ENCODE data around the gene EPOP.

The EPOP gene

DNA sequence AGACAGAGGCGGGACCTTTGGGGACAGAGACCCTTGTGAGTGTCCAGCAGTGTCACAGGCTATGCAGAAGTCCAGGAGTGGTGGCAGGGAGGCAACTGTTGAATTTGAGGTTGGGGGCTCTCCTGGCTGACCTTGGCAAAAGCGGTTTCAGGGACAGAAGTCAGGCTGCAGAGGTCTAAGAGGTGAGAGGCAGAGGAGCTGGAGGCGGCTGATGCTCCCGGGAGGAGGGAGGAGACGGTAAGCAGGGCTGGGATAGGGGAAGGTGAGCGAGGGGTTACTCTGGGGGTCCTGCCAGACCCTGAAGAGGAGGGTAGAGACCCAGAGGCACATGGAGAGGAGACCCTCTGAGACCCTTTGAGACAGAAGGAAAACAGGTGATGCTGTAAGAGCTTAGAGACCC is 5.2 kb downstream of the EPOP start:
- Histone ChIP-seq H3K9me3 (ENCODE audit: control insufficient read depth, low read length) (no peaks in the 10 kb centered on the region), H3K27ac (no peak overlapping the region), H3K36me3 (ENCODE audit: control insufficient read depth, insufficient read depth, low read length) (no peaks in the 10 kb centered on the region), H3K79me2 (no peaks in the 10 kb centered on the region), H3K4me1 (no peaks in the 10 kb centered on the region), H2AFZ (no peak overlapping the region), H3K27me3 (ENCODE audit: control insufficient read depth, insufficient read depth, low read length) (no peaks in the 10 kb centered on the region), H3K4me2 (ENCODE audit: low read length) (no peak overlapping the region), H3K4me3 (ENCODE audit: low read depth, low read length) (no peak overlapping the region), H3K9ac (no peak overlapping the region)
- TF ChIP-seq, protein P1, sequence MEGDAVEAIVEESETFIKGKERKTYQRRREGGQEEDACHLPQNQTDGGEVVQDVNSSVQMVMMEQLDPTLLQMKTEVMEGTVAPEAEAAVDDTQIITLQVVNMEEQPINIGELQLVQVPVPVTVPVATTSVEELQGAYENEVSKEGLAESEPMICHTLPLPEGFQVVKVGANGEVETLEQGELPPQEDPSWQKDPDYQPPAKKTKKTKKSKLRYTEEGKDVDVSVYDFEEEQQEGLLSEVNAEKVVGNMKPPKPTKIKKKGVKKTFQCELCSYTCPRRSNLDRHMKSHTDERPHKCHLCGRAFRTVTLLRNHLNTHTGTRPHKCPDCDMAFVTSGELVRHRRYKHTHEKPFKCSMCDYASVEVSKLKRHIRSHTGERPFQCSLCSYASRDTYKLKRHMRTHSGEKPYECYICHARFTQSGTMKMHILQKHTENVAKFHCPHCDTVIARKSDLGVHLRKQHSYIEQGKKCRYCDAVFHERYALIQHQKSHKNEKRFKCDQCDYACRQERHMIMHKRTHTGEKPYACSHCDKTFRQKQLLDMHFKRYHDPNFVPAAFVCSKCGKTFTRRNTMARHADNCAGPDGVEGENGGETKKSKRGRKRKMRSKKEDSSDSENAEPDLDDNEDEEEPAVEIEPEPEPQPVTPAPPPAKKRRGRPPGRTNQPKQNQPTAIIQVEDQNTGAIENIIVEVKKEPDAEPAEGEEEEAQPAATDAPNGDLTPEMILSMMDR (IDR thresholded peaks at IDR 0.05): no peak

DNA sequence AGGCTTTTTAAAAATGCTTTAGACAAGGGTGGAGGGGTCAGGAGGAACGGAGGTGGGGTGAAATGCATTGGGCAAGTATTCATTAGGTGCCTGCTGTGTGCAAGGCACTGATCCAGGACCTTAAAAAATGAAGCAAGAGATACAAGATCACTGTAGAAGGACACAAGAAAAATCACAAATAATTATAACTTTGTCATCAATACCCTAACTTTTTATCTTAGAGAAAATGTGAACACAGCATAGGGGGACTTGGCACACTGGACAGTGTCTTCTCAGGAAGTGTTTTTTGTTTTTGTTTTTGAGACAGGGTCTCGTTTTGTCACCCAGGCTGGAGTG is 7.0 kb downstream of the EPOP start:
- Histone ChIP-seq H3K4me2 (ENCODE audit: low read length) (no peak overlapping the region), H3K27ac (no peak overlapping the region), H3K9ac (no peak overlapping the region), H2AFZ (no peak overlapping the region), H3K9me3 (ENCODE audit: control insufficient read depth, low read length) (no peaks in the 10 kb centered on the region), H3K27me3 (ENCODE audit: control insufficient read depth, insufficient read depth, low read length) (no peaks in the 10 kb centered on the region), H3K79me2 (no peaks in the 10 kb centered on the region), H3K36me3 (ENCODE audit: control insufficient read depth, insufficient read depth, low read length) (no peaks in the 10 kb centered on the region), H3K4me1 (no peaks in the 10 kb centered on the region), H3K4me3 (ENCODE audit: low read depth, low read length) (no peak overlapping the region)
- TF ChIP-seq, protein P1 (IDR thresholded peaks at IDR 0.05): no peak

DNA sequence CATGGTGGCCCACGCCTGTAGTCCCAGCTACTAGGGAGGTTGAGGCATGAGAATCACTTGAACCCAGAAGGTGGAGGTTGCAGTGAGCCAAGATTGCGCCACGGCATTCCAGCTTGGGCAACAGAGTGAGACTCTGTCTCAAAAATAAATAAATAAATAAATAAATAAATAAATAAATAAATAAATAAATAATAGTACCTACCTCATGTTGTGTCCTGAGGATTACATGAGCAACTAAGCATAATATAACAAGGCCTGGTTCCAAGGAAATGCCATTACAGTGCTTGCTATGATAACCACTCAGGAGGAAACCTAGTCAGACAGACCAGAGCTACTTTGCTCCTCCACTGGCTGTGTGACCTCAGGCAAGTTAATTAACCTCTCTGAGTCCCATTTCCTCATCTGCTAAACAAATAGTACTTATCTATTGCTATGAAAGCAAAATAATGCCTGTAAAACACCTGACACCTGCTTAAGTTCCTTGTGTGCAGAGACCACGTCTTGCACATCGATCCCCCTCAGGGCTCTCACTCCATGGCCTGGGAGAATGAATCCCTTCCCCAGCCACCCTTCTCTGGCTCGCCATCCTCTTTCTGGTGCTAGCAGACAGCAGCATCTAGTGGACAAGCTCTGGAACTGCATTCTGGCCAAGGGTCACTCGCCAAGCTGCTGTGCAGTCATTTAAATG is 7.5 kb downstream of the EPOP start:
- Histone ChIP-seq H2AFZ (no peak overlapping the region), H3K4me2 (ENCODE audit: low read length) (no peak overlapping the region), H3K9ac (no peak overlapping the region), H3K4me3 (ENCODE audit: low read depth, low read length) (no peak overlapping the region), H3K27me3 (ENCODE audit: control insufficient read depth, insufficient read depth, low read length) (no peaks in the 10 kb centered on the region), H3K4me1 (no peaks in the 10 kb centered on the region), H3K36me3 (ENCODE audit: control insufficient read depth, insufficient read depth, low read length) (no peaks in the 10 kb centered on the region), H3K9me3 (ENCODE audit: control insufficient read depth, low read length) (no peaks in the 10 kb centered on the region), H3K27ac (no peak overlapping the region), H3K79me2 (no peaks in the 10 kb centered on the region)
- TF ChIP-seq, protein P1 (IDR thresholded peaks at IDR 0.05): peak; percentile 99

DNA sequence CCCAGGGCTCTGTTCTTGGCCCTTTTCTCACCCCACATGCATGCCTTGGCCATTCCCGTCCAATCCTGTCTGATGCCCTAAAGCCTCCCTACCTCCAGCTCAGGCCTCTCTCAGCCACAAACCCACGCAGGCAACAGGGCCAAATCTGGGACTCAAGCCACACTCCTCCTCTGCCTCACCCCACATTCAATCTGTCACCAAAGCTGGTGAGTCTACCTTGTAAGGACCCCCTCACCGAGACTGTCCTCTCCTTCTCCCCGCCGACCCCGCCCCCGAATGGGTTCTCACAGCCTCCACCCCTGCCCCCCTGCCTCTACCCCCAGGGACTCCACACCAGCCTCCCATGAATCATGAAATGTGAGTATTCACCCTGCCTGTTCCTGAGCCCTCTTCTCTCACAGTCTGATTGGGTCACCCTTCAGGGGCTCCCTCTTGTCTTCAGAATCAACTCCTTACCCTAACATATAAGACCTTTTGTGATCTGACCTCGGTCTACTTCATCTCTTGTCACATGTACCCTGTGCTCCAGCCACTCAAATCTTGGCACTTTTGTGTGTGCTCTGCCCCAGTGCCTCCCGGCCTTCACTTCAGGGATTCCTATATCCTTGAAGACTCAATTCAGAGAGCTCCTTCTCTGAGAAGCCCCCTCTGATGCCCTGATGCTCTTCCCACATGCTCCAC is 10.7 kb downstream of the EPOP start:
- no peak overlapping the region for H3K9ac ChIP-seq
- no peaks in the 10 kb centered on the region for H3K4me1 ChIP-seq
- H3K27ac ChIP-seq: no peak overlapping the region
- H3K27me3 ChIP-seq (ENCODE audit: control insufficient read depth, insufficient read depth, low read length): no peaks in the 10 kb centered on the region
- no peak overlapping the region for H3K4me2 ChIP-seq (ENCODE audit: low read length)
- TF ChIP-seq, protein P1 (IDR thresholded peaks at IDR 0.05): no peak
- H3K36me3 ChIP-seq (ENCODE audit: control insufficient read depth, insufficient read depth, low read length): no peaks in the 10 kb centered on the region
- H3K4me3 ChIP-seq (ENCODE audit: low read depth, low read length): no peak overlapping the region
- H3K79me2 ChIP-seq: no peaks in the 10 kb centered on the region
- no peak overlapping the region for H2AFZ ChIP-seq
- H3K9me3 ChIP-seq (ENCODE audit: control insufficient read depth, low read length): no peaks in the 10 kb centered on the region

Measured in parathyroid adenoma (tissue), 2 donors.